Measurements from ENCODE around the gene MYLK. TPM values are rescaled to one million over a fixed set of nuclear protein-coding genes. Genes with fewer than 3 reads are reported as not detected.

Gene MYLK
- total and polyA plus RNA-seq, 10 of the 15 experiments (the other 5 are each of a cell fraction or from before 2014, with no cell fraction given): 0.04 to 1.6 (median 0.42) TPM; not detected in 1

- 43% methylated on average over 3 of the region's 3 CpGs for WGBS (ENCODE audit: insufficient coverage, insufficient replicate concordance, low lambda C conversion rate, missing lambda C conversion rate)
- ChIA-PET RAD21 (ENCODE audit: unreplicated experiment) (no interaction called here), POLR2A (no interaction called here), CTCF (interaction anchor here (3.0 kb wide), 1 partner anchor 12 kb away, joined by 8 read pairs; no protein-coding TSS in a partner anchor), SMC1A (ENCODE audit: uncharacterized antibody, unreplicated experiment) (no interaction called here)
- Histone ChIP-seq H4K20me1 (ENCODE audit: control insufficient read depth, insufficient read depth) (no peaks in the 10 kb centered on the region; the same call in 1 of the 2 replicates), H3K36me3 (ENCODE audit: control insufficient read depth in 2 of 2, insufficient read depth in 2 of 2, low read length in 1 of 2) (no peaks in the 10 kb centered on the region), H3K79me2 (ENCODE audit: control insufficient read depth, insufficient read depth, low read length) (no peaks in the 10 kb centered on the region), H3K9ac (ENCODE audit: control insufficient read depth, insufficient read depth, low read length) (no peak overlapping the region), H3K4me3 (no peak overlapping the region), H3K27ac (ENCODE audit: control insufficient read depth, insufficient read depth) (no peak overlapping the region), H3K4me2 (ENCODE audit: control insufficient read depth, insufficient read depth) (no peak overlapping the region), H2AFZ (ENCODE audit: control insufficient read depth, low read depth, low read length) (no peak overlapping the region), H3K4me1 (ENCODE audit: control insufficient read depth, insufficient read depth, low read length) (no peaks in the 10 kb centered on the region), H3K27me3 (replicated peaks in 1 of 2; ENCODE audit: control insufficient read depth in 2 of 2, insufficient read depth in 2 of 2, low read length in 1 of 2) (no peaks in the 10 kb centered on the region; a peak in 1 of 4 replicates), H3K9me3 (replicated peaks; ENCODE audit: control insufficient read depth, insufficient read depth, low read length) (no peaks in the 10 kb centered on the region)
- in situ Hi-C loops (cut with MboI): no loop called here
- ATAC-seq (no peak), DNase-seq (ENCODE audit: low read depth, low spot score) (no peak), FAIRE-seq (no peak)
- intact Hi-C loops (cut with micrococcal nuclease; ENCODE audit: unreplicated experiment): no loop called here
- TF ChIP-seq EZH2 (IDR thresholded peaks at IDR 0.05; ENCODE audit: borderline replicate concordance, control insufficient read depth, low read depth, low read length): no peak
- TF ChIP-seq IKZF2 (IDR thresholded peaks at IDR 0.05): no peak
- no peak for TF ChIP-seq SUPT20H (IDR thresholded peaks at IDR 0.05; ENCODE audit: borderline replicate concordance, control insufficient read depth, low read depth, low read length)
- TF ChIP-seq TCF7 (IDR thresholded peaks at IDR 0.05; ENCODE audit: borderline replicate concordance): no peak
- TF ChIP-seq ZNF274 (IDR thresholded peaks at IDR 0.05; ENCODE audit: insufficient read depth, insufficient read length): no peak
- no peak for TF ChIP-seq PRDM15 (CRISPR knock-in tag; IDR thresholded peaks at IDR 0.05)
- no peak for TF ChIP-seq ZNF384 (IDR thresholded peaks at IDR 0.05; ENCODE audit: borderline replicate concordance, low read depth, low read length)
- BruUV-seq (replicated peaks): no TSS peak
Measured at GRCh38 chr3:123711356-123711755, 172.8 kb downstream of the MYLK start.
